Ishikawa (cell line): ENCODE measurements around the gene OR4D5.

Experiments
- CEBPB ChIP-seq: IDR thresholded peaks from 2 replicates; pipeline ENCODE4 v1.6.1; 2012
- CREB1 ChIP-seq: IDR thresholded peaks from 2 replicates; pipeline ENCODE4 v1.6.1; 2012; ENCODE audit warnings: low read depth
- EGR1 ChIP-seq: IDR thresholded peaks from 2 replicates; pipeline ENCODE4 v1.6.1; 2012
- EP300 ChIP-seq: IDR thresholded peaks from 2 replicates; pipeline ENCODE4 v1.6.1; 2012; ENCODE audit warnings: borderline replicate concordance
- FOXM1 ChIP-seq: IDR thresholded peaks from 2 replicates; pipeline ENCODE4 v1.6.1; 2012; ENCODE audit warnings: low read depth, borderline replicate concordance
- NFIC ChIP-seq: IDR thresholded peaks from 2 replicates; pipeline ENCODE4 v1.6.1; 2012
- RAD21 ChIP-seq: IDR thresholded peaks from 2 replicates; pipeline ENCODE4 v1.6.1; 2012; ENCODE audit warnings: low read depth
- TAF1 ChIP-seq: IDR thresholded peaks from 2 replicates; pipeline ENCODE4 v1.6.1; 2012; ENCODE audit warnings: low read depth, mild to moderate bottlenecking
- ZBTB7A ChIP-seq: IDR thresholded peaks from 2 replicates; pipeline ENCODE4 v1.6.1; 2012; ENCODE audit warnings: low read depth
- TF ChIP-seq, protein P1 (sequence below): IDR thresholded peaks from 2 replicates; pipeline ENCODE4 v1.6.1; 2012
- TF ChIP-seq, protein P2 (sequence below): IDR thresholded peaks from 2 replicates; pipeline ENCODE4 v1.6.1; 2012; ENCODE audit warnings: low read depth, mild to moderate bottlenecking

GRCh38 chr11:123979311-123979710 lies 39.9 kb downstream of the OR4D5 start:
- TF ChIP-seq CEBPB (no peak), EGR1 (no peak), TAF1 (no peak), EP300 (no peak), RAD21 (no peak), ZBTB7A (no peak), FOXM1 (no peak), NFIC (no peak), CREB1 (no peak)
- TF ChIP-seq, protein P1, sequence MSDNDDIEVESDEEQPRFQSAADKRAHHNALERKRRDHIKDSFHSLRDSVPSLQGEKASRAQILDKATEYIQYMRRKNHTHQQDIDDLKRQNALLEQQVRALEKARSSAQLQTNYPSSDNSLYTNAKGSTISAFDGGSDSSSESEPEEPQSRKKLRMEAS = no peak
- TF ChIP-seq, protein P2, sequence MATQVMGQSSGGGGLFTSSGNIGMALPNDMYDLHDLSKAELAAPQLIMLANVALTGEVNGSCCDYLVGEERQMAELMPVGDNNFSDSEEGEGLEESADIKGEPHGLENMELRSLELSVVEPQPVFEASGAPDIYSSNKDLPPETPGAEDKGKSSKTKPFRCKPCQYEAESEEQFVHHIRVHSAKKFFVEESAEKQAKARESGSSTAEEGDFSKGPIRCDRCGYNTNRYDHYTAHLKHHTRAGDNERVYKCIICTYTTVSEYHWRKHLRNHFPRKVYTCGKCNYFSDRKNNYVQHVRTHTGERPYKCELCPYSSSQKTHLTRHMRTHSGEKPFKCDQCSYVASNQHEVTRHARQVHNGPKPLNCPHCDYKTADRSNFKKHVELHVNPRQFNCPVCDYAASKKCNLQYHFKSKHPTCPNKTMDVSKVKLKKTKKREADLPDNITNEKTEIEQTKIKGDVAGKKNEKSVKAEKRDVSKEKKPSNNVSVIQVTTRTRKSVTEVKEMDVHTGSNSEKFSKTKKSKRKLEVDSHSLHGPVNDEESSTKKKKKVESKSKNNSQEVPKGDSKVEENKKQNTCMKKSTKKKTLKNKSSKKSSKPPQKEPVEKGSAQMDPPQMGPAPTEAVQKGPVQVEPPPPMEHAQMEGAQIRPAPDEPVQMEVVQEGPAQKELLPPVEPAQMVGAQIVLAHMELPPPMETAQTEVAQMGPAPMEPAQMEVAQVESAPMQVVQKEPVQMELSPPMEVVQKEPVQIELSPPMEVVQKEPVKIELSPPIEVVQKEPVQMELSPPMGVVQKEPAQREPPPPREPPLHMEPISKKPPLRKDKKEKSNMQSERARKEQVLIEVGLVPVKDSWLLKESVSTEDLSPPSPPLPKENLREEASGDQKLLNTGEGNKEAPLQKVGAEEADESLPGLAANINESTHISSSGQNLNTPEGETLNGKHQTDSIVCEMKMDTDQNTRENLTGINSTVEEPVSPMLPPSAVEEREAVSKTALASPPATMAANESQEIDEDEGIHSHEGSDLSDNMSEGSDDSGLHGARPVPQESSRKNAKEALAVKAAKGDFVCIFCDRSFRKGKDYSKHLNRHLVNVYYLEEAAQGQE = no peak
